NCI-H2196 treated with DMSO at 0.1 percent for 48 hours (cell line): Measurements from ENCODE around the gene MRPL14.
"Not testable (repeated sequence)": the region's sequence is repeated elsewhere in the genome, so short reads cannot be mapped to it uniquely, and the experiment has no call there.

ENCODE experiments used
- DNase-seq: peaks from one replicate; lab custom pipeline; 2025; ENCODE audit not compliant: unreplicated experiment; lab: John Stamatoyannopoulos, UW

The MRPL14 gene

DNA sequence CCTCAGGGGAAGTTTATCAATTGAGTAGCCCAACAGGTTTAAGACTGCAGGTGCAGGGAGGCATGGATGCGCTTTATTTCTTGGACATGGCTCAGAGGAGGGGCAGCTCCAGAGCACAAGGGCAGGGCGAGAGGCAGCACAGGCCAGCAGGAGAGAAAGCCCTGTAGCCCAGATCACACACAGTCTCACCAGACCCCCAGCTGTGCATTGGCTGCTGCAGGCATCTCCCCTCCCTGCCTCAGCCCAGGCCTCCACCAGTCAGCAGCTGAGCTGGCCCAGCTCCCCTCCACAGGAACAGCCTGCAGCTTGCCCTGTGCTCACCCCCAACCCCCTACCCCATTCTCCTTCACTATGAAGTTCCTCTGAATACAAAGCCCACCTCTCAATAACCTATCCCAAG is 24.7 kb downstream of the MRPL14 start:
- no peak for DNase-seq

DNA sequence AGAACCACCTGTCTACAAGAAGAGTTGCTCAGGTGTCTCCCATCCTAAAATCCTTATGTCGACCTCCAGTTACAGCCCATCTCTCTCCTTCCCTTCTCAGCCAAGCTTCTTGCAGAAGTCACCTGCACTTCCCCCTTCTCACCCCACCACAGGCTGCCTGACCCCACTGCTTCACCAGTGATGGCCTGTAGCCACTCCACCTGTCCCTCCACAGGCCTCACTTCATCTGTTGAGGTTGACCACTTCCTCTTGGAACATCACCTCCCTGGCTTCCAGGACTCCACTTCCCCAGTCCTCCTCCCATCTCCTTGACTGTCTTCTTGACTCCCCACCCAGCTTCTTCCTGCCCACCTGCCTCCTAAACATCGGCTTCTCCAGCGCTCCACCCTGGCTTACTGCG is 25.4 kb downstream of the MRPL14 start:
- DNase-seq: no peak

DNA sequence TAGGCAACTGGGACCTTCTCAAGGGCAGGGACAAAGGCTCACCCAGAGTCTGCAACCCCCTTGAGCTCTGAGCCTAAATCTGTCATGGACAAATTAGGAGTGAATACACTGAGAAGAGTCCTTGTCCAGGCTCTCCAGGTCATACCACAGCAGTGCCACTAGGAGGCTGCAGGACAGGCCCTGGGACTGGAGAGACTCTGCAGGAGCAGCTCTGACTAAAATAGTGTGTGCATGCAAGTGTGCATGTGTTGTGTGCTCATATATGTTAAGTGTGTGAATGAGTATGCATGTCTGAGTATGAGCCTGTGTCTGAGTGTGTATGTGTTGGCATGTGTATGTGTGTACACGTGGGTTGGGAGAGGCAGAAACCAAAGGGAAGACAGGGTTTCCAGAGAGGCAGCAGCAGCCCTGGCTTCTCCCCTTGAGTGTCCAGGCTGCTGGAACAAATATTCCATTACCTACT is 27.1 kb downstream of the MRPL14 start:
- DNase-seq: no peak

DNA sequence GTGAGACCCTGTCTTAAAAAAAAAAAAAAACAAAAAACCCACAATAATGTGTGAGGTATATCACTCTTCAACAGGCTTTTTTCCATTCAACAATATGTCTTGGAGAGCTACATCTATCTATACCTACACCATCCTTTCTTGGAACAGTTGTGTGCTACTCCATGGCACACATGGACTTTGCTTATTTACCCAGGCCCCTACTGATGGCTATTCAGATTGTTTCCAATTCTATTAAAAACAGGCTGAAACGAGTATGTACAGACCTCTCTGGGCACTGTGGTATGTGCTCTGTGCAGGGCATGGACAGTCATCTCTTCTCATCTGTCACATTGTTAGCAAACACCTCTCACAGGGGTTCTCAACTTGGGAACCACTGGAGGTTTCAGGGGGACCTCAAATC is 28.1 kb downstream of the MRPL14 start:
- DNase-seq: no peak

DNA sequence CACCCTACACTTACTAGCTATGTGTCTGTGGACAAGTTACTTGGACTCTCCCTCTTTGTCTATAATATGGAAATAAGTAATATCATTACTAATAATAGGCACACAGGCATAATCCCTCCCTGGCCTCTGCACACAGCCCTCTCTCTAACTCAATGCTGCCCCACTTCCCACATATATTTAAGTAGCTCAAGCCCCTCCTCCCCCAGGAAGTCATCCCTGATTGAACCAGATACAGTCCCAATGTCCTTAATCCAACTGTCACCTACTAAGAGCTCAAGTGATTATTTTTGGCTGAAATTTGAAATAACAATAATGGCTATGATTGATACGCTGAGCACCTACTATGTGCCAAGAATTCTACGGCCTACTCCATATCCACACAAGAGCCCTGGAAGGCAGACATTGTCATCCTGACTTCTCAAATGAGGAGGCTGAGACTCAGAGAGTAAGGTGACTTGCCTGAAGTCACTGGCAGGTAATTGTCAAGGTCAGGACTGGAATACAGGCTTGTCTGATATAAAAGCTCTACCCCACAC is 29.4 kb downstream of the MRPL14 start:
- DNase-seq: no peak

DNA sequence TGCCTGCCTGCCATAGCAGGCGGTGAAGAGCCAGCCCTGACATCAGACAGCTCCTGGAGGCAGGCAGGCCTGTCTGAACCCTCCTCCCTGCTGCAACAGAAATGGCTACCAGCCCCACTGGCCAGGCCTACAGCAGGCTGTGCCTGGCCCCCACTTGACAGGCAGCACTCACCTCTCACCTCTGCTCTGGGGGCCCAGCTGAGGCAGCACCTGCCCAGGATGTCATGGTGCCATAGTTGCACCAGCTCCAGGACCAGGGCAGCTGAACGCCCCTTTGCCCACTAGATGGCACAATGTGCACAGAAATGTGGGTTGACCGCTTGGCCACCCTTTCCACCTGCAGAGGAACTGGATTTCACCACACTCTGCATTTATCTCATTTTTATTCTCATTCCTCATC is 30.6 kb downstream of the MRPL14 start:
- DNase-seq: peak; percentile 87

DNA sequence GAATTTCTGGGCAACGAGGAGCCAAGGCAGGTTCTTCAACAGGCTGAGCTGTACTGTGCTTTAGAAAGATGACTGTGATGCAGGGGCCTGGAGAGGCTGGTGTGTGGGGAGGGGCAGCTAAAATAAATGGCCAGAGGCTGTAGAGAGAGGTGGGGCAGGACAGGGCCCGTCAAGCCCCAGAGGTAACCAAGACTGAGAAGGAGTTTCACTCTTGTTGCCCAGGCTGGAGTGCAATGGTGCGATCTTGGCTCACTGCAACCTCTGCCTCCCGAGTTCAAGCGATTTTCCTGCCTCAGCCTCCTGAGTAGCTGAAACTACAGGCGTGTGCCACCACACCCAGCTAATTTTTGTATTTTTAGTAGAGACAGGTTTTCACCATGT is 32.0 kb downstream of the MRPL14 start:
- not testable (repeated sequence) for DNase-seq

DNA sequence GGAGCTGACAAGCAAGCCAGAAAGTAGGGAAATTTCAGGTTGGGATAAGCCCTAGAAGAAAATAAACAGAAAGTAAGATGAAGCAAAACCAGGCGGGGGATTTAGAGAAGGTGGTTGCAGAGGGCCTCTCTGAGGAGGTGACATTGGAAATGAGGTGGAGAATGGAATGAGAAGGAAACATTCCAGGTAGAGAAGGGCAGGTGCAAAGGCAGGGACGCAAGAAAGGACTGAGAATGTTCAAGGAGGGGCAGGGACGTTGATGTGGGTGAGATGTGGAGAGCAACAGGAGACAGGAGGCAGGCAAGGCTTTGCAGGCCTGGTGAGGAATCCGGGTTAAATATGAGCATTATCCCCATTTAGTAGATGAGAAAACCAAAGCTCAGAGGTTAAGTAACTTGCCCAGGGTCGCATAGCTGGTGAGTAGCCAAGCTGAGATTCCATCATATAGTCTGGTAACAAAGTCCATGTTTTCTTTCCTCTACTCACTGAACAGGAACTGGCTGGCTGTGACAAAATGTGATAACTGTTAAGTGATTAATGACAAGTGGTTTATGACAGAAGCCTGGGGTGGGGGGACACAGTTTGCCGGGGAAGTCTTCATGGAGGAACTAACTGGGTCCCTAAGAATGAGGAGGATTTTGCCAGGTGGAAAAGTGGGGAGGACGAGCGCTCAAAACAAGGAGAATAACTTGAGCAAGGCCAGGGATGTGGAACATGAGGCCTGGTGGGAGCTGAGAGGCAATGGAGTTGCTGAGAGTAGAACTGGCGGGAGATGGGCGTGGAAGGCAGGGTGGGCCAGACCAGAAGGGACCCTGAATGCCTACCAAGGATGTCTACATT is 32.6 kb downstream of the MRPL14 start:
- DNase-seq: no peak

DNA sequence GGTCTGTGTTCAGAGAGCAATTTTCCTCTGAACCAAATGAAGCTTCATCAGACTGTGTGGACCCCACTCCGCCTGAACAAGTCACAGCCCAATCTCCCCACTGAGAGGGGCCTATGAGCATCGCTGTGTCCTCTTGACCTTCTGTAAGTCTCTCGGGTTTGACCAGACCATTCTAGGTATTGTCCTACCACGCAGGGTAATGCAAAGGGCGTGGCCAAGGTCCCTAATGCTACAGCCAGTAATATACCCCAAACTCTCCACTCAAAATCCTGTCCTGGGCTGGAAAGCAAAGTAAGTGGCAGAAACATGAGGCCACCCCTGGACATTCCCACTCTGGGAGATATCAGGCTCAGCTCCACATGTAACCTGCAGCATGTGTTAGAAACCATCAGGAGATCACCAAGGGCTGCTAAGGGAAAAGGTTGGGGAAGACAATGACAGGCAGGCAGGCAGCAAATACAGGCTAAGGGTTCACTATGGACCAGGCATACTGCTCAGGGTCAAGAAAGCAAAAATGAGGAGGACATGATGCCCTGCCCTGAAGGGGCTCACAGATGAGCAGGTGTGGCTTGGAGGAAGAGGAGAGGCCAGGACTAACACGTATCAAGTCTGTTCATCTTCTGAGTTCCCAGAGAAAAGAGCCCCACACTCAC is 33.4 kb downstream of the MRPL14 start:
- DNase-seq: no peak

DNA sequence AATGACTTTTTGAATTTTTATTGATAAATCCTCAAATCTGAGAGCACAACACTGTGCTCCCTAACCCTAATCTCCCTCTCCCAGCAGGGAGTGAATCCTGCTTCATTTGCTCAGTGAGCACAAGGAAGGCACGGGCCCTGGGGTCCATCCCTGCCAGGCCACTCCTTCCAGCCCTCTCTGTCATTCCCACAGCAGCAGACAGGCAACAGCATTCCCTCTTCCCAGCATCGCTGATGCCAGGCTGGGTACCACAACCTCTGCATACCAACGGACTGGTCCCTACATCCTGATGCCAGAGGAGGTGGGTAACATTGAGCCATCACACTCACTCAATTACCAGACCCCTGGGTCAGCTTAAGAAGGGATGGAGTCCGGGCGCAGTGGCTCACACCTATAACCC is 34.2 kb downstream of the MRPL14 start:
- no peak for DNase-seq

DNA sequence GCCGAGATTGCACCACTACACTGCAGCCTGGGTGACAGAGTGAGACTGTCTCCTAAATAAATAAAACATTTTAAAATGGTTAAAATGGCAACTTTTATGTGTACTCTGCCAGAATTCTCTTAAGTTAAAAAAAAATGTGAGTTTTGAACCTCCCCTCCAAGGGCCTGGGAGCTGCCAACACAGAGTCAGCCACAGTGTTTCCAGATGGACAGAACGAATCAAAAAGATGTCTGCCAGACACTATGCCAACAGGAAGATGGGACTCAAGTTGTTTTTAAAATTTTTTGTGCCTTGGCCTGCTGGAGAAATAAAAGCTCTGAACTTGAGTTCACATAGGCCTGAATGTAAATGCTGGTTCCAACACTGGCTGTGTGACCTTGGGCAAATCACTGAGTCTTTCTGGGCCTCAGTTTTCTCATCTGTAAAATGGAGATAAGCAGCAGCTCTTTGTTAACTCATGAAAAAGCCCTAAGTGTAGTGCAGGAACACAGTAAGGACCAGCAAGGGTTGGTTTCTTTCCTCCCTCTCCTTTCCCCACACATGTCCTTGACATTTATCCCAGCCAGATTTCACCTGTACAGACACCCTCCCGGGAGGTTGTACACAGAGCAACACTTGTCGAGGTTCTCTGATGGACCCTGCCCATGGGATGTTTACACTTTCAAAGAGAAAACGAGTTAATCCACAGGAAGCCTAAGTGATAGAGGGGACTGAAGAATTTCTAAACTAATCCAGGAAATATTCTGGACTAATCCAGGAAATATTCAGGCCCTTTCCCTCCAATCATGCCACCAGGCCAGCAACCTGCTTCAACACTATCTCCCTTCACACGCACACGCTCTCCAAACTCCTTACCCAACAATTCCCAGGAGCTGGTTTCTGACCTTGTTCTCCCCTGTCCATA is 35.0 kb downstream of the MRPL14 start:
- no peak for DNase-seq

DNA sequence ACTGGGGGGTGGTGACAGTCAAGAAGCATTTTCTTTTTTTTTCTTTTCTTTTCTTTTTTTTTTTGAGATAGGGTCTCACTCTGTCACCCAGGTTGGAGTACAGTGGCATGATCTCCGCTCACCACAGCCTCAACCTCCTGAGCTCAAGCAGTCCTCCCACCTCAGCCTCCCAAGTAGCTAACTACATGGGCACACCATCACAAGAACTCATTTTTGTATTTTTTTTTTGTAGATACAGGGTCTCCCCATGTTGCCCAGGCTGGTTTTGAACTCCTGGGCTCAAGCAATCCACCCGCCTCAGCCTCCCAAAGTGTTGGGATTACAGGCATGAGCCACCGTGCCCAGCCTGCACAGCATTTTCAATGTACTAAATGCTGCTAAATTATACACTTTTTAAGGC is 35.9 kb downstream of the MRPL14 start:
- DNase-seq: not testable (repeated sequence)

DNA sequence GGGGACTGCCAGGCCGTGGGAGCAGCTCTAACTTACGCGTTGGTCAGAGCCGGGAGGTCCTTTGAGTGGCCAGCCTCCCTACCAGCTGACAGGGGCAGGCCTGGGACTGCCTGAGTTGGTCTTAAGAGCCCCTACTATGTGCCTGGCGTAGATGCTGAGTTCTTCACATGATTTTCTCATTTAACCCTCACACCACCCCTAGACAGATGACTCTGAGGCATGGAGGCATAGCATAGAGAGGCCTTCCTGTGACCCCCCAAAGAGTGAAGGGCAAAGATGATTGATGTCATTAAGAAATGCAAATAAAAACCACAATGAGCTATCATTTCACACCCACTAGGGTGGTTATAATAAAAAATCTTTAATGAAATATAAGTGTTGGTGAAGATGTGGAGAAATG is 36.8 kb downstream of the MRPL14 start:
- DNase-seq: no peak

DNA sequence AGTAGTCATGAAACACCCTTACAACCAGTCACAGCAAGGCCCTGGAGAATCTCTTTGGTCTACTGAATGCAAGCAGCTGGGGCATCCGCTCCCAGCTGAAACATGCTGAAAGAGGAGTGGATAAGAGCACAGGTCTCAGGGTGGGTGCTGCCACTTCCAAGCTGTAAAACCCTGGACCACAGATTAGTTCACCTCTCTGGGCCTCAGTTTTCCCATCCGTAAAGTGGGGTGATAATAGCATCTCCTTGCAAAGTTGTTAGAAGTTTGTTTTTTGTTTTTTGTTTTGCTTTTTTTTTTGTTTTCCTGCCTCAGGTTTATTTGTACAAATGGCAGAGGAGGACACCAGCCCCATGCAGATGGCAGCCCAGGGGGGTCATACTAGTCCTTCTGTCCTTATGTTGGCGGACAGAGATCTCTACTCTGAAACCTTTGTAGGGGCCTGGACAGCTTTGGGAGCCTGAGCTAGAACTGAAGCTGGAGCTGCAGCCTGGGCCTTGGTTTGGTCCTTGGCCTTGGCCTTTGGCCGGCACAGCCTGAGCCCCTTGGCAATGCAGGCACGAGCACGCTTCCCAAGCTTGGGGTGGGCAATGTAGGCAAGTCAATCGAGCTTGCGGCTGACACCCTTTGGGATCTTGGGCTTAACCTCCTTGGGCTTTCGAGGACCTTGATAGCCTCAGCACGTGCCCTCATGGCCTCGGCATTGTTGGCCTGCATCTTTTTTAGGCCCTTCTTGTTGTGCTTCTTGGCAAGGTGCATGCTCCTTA is 38.2 kb downstream of the MRPL14 start:
- no peak for DNase-seq

DNA sequence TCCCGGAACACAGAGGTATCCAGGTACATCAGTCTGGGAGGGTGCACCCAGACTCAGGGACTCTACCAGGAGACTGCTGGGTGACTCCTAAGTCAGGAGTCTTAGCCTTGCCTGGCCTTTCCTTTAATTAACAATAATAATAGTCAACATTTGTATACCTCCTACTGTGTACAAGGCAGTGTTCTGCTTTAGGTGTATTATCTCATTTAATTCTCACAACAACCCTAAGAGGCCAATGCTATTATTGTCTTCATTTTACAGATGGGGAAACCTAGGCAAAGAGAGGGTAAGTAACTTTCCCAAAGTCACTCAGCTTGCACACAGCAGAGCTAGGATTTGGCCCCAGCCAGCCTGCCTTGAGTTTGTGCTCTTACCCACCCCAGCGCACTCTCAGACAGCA is 39.6 kb downstream of the MRPL14 start:
- no peak for DNase-seq

DNA sequence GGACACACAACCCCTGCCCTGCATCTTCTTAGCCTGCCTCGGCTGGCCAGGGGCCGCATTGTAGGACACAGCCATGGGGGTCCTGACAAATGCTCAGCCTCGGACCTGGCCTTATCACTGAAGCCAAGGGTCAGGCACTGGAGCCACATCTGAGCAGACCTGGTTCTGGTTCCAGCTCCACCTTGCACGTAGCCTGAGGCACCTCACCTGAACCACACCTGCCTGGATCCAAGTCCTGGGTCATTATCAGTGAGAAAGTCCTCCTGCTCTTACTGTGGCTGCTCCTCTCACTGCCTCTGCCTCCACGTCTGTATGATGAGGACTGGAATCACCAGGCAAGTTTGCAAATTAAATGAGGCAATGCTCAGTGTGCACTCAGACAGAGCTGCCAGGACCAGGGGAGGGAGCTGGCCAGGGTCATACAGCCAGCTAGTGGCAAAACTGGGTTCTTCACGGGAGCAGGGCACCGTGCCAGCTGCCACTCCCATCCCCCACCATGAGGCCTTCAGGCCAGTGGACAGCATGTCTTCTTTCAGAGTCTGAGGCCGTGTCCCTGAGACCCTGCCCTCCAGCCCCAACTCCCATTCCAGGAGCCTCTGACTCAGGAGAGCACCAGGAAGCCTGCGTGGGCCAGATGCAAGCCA is 40.2 kb downstream of the MRPL14 start:
- DNase-seq: no peak

DNA sequence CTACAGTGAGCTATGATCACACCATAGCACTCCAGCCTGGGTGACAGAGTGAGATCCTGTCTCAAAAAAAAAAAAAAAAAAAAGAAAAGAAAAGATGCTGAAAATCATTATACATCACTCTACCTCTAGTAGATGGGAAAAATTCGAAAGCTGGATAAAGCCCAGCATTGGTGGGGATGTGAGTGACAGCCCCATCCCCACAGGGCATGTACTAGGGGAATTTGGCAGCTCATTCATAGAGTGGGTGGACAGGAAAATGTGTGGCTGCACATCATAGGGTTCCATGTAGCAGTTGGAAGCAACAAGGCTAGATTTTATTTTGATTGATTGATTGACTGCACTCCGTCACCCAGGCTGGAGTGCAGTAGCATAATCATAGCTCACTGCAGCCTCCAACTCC is 42.0 kb downstream of the MRPL14 start:
- no peak for DNase-seq

DNA sequence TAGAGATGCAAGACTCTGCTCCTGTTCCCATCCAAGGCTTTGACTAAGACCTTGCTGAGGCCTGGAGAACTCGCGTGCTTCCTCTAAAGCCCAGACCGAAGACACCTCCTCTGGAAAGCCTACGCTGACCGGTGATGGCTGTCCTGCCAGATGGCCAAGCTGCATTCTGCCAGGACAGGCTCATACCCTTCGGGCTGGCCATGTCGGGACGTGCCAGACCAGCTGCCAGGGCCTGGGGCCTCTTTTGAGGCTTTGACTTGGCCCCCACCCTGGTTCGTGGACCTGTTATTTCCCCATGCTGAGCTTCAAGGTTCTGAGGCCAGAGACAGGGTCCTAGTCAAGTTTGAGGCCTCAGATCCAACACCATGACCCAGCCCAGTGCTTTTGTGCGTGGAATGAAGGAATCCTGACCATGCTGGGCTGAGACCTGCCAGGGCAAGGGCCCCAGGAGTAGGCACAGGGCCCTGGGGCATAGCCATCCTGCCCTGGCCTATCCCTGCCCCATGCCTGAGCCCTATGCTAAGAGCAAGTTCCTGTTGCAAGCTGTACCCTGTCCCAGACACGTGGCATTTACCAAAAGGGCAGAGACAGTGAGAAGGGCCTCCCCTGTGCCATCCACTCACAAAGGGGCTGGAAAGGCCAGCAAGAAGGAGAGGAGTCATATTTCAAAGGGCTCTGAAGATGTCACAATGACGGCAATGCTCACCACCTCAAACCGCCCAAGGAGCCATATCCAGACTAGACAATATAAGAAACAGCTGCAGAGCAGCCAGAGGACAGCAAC is 42.8 kb downstream of the MRPL14 start:
- no peak for DNase-seq

DNA sequence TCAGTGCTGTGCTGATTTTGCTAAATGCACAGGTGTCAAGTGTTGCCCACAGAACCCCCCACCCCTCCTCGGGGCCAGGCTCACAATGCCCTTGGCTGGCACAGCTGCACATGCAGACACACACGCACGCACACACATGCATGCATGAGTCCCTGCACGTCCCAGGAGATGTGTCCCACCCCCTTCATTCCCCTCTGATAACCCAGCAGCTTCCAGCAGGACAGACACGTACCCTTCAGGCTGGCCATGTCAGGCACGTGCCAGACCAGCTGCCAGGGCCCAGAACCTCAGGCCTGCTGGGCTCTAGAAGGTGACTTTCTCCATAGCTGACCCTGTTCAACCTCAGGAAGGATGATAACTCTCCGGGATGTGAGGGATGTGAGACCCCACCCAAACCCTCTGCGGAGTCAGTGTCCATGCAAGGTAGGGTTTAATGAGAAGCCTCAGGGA is 44.4 kb downstream of the MRPL14 start:
- DNase-seq: no peak
